ENCODE data around the gene JAKMIP2.

GRCh38 chr5:147743678-147744374 is 38.7 kb downstream of the JAKMIP2 start:
- TF ChIP-seq CTCF (IDR thresholded peaks at IDR 0.05 in 4 of 5, conservative IDR thresholded peaks at IDR 0.05 in 1 of 5) (no peak), POLR2A (IDR thresholded peaks at IDR 0.05) (no peak)

All from gastrocnemius medialis (tissue), 4 donors.